Upper lobe of left lung (tissue), 6 donors: ENCODE results near the gene MARCHF7. TPM values are rescaled to one million over a fixed set of nuclear protein-coding genes. Genes with fewer than 3 reads are reported as not detected.

ENCODE experiments used
- ATAC-seq, 2 donors: fragments of 200-7000 bp; cut with Tn5 transposase; one replicate each; pipeline ENCODE4 v1.9.1; 2022; ENCODE audit warnings: mild to moderate bottlenecking in 2 of 2, moderate library complexity in 2 of 2; ENCODE audit not compliant: low FRiP score in 2 of 2
- DNase-seq, 2 donors: peaks; one replicate each; pipeline ENCODE4 v3.0.0-alpha.2; 2019 to 2020
- H3K27ac ChIP-seq, 4 donors: fragments of 200-600 bp; sonication (generic); one replicate each; pipeline ENCODE4 v1.5.1; 2016 to 2019
- H3K27me3 ChIP-seq, 4 donors: fragments of 200-600 bp; sonication (generic); one replicate each; pipeline ENCODE4 v1.5.1; 2017 to 2019
- H3K36me3 ChIP-seq, 4 donors: fragments of 200-600 bp; sonication (generic); one replicate each; pipeline ENCODE4 v1.5.1; 2016 to 2019
- H3K4me1 ChIP-seq, 4 donors: fragments of 200-600 bp; sonication (generic); one replicate each; pipeline ENCODE4 v1.5.1; 2018 to 2019
- H3K4me3 ChIP-seq, 4 donors: fragments of 200-600 bp; sonication (generic); one replicate each; pipeline ENCODE4 v1.5.1; 2017 to 2019; ENCODE audit warnings: mild to moderate bottlenecking in 2 of 4, moderate library complexity in 1 of 4
- H3K9me3 ChIP-seq, 4 donors: fragments of 200-600 bp; sonication (generic); one replicate each; pipeline ENCODE4 v1.5.1; 2018 to 2019
- EP300 ChIP-seq, 4 donors: sonication (generic); formaldehyde crosslinking; IDR thresholded peaks; one replicate each; pipeline ENCODE4 v1.5.1; 2017; ENCODE audit warnings: antibody characterized with exemption in 4 of 4, control low read depth in 2 of 4
- POLR2A ChIP-seq, 4 donors: fragments of 450-650 bp; IDR thresholded peaks; one replicate each; pipeline ENCODE4 v1.5.1; 2016 to 2017; ENCODE audit warnings: antibody characterized with exemption in 4 of 4, mild to moderate bottlenecking in 2 of 4
- POLR2AphosphoS5 ChIP-seq, 2 donors: sonication (generic); formaldehyde crosslinking; IDR thresholded peaks; one replicate each; pipeline ENCODE4 v1.5.1; 2017; ENCODE audit warnings: antibody characterized with exemption in 2 of 2
- WGBS, 2 donors: methylation state at CpG; one replicate each; pipeline ENCODE4 v1.1.5; 2017 to 2018; 5-methylcytosine and 5-hydroxymethylcytosine counted together
- total RNA-seq, 6 donors: library from RNA; depleted of rRNA in 4 of 6; stranded (reverse); fragments of >200 nt in 4 of 6; gene quantifications; one replicate each; pipeline versions ENCODE4 v1.1.0 to v1.2.1, GENCODE V29; 2016 to 2021
- TF ChIP-seq, protein P1 (sequence below), 6 experiments: fragments of 450-650 bp in 4 of 6; fragments of 200-600 bp in 2 of 6; sonication (generic) in 2 of 6; IDR thresholded peaks; one replicate each; pipeline ENCODE4 v1.5.1; 2016 to 2019; ENCODE audit warnings: antibody characterized with exemption in 6 of 6
- donor health status: DM: no; HTN: no; CAD: no; lungs with moderate emphysema.
- donor health status: DM: no; HTN: yes; CAD: no; lungs with severe emphysema.

MARCHF7 gene
- total RNA-seq, 6 donors from 2014 or later: 64.6 to 135 (median 78.1) TPM

DNA sequence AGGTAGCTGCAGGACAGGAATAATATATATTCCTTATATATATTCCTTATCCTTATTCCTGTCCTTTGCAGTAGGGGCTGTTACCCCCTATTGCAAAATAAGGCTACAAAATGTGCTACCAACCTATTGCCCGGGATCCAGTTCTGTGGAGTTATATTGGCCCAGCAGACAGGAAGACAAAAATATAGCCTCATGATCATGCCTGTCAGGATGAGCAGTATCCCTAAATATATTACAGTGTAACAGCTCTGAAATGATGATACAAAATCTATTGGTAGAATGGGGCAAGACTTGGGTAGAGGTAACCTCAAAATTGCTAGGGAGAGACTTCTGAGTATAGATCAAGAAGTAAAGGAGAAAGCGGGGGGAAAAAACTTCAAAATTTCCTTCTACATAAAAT lies 31.6 kb upstream of the MARCHF7 start:
- no peaks in the 10 kb centered on the region for H3K36me3 ChIP-seq
- ATAC-seq (no peak), DNase-seq (no peak)
- H3K4me1 ChIP-seq: no peaks in the 10 kb centered on the region
- no peak overlapping the region for H3K4me3 ChIP-seq
- 92 to 96% methylated on average over 2 of the region's 2 CpGs for WGBS, 2 donors
- no peaks in the 10 kb centered on the region for H3K9me3 ChIP-seq
- H3K27me3 ChIP-seq: no peaks in the 10 kb centered on the region
- TF ChIP-seq POLR2A (IDR thresholded peaks at IDR 0.05): no peak
- TF ChIP-seq, protein P1, sequence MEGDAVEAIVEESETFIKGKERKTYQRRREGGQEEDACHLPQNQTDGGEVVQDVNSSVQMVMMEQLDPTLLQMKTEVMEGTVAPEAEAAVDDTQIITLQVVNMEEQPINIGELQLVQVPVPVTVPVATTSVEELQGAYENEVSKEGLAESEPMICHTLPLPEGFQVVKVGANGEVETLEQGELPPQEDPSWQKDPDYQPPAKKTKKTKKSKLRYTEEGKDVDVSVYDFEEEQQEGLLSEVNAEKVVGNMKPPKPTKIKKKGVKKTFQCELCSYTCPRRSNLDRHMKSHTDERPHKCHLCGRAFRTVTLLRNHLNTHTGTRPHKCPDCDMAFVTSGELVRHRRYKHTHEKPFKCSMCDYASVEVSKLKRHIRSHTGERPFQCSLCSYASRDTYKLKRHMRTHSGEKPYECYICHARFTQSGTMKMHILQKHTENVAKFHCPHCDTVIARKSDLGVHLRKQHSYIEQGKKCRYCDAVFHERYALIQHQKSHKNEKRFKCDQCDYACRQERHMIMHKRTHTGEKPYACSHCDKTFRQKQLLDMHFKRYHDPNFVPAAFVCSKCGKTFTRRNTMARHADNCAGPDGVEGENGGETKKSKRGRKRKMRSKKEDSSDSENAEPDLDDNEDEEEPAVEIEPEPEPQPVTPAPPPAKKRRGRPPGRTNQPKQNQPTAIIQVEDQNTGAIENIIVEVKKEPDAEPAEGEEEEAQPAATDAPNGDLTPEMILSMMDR (IDR thresholded peaks at IDR 0.05): no peak
- no peak for TF ChIP-seq EP300 (IDR thresholded peaks at IDR 0.05)
- no peak for TF ChIP-seq POLR2AphosphoS5 (IDR thresholded peaks at IDR 0.05)
- no peak overlapping the region for H3K27ac ChIP-seq

DNA sequence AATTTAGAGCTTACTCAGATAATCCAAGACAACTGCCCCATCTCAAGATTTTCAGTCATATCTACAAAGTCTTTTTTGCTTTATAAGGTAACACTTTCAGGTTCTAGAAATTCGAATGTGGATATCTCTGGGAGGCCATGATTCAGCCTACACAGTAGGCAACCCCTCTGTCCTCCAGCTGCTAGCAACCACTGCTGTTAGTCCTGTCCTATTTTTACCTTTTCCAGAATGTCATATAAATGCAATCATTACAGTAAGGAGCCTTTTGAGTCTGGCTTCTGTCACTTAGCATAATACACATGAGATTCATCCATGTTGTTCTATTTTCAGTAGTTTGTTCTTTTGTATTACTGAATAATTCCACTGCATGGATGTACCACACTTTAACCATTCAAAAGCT lies 28.5 kb upstream of the MARCHF7 start:
- WGBS, 2 donors: 87 to 90% methylated on average over 1 of the region's 1 CpG
- no peak for DNase-seq
- H3K36me3 ChIP-seq: no peaks in the 10 kb centered on the region
- H3K27me3 ChIP-seq: no peaks in the 10 kb centered on the region
- ATAC-seq: no peak
- no peak overlapping the region for H3K27ac ChIP-seq
- H3K4me3 ChIP-seq: no peak overlapping the region
- H3K9me3 ChIP-seq: no peaks in the 10 kb centered on the region
- TF ChIP-seq EP300 (IDR thresholded peaks at IDR 0.05) (no peak), POLR2A (IDR thresholded peaks at IDR 0.05) (no peak)
- TF ChIP-seq, protein P1 (IDR thresholded peaks at IDR 0.05): no peak
- no peaks in the 10 kb centered on the region for H3K4me1 ChIP-seq

DNA sequence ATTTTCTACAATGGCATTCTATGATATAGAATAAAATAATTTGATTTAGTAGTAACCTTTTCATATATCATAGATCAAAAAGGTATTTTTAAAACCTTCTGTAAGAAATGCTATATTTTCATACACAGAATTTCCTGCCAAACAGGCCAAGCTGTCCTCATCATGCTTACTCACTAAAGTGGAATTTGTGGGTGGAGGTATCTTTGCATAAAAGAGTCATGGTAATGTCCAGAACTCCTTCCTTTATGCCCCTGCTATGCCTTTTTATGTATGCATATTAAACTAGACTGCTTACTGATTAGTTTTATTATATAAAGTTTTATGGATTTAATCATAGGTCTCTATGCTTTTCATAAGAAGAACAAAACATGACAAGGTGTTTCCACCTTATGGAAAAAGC lies 27.5 kb upstream of the MARCHF7 start:
- TF ChIP-seq POLR2A (IDR thresholded peaks at IDR 0.05) (no peak), EP300 (IDR thresholded peaks at IDR 0.05) (no peak), POLR2AphosphoS5 (IDR thresholded peaks at IDR 0.05) (no peak)
- TF ChIP-seq, protein P1 (IDR thresholded peaks at IDR 0.05): no peak
- Histone ChIP-seq H3K36me3 (no peaks in the 10 kb centered on the region), H3K4me1 (no peaks in the 10 kb centered on the region), H3K27ac (no peak overlapping the region), H3K4me3 (no peak overlapping the region), H3K27me3 (no peaks in the 10 kb centered on the region), H3K9me3 (no peaks in the 10 kb centered on the region)
- DNase-seq: no peak
- ATAC-seq: no peak

DNA sequence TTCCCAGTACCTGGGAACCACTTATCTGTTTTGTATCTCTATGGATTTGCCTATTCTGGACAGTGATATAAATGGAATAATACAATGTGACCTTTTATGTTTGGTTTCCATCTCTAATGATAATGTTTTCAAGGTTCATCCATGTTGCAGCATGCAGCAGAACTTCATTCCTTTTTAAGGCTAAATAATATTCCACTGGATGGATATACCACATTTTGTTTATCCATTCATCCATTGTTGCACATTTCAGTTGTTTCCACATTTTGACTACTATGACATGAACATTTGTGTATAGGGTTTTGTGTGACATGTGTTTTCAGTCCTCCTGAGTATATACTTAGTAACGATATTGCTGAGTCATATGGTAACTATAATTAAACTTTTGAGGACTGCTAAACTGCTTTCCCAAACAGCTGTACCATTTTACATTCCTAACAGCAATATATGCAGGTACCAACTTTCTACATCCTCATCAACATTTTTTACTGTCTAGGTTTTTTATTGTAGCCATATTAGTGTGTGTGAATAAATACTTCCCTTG lies 17.7 kb upstream of the MARCHF7 start:
- no peak overlapping the region for H3K27ac ChIP-seq
- no peaks in the 10 kb centered on the region for H3K27me3 ChIP-seq
- H3K9me3 ChIP-seq: peaks cover 0 to 4% (median 2%) of the 10 kb centered on the region in 4 donors
- DNase-seq (no peak), ATAC-seq (no peak)
- H3K4me1 ChIP-seq: no peaks in the 10 kb centered on the region
- TF ChIP-seq POLR2AphosphoS5 (IDR thresholded peaks at IDR 0.05) (no peak), EP300 (IDR thresholded peaks at IDR 0.05) (no peak)
- TF ChIP-seq, protein P1 (IDR thresholded peaks at IDR 0.05): no peak
- WGBS, 2 donors: 81% methylated on average over 1 of the region's 1 CpG
- peaks cover 0 to 3% (median 0%) of the 10 kb centered on the region in 4 donors for H3K36me3 ChIP-seq
- H3K4me3 ChIP-seq: no peak overlapping the region

DNA sequence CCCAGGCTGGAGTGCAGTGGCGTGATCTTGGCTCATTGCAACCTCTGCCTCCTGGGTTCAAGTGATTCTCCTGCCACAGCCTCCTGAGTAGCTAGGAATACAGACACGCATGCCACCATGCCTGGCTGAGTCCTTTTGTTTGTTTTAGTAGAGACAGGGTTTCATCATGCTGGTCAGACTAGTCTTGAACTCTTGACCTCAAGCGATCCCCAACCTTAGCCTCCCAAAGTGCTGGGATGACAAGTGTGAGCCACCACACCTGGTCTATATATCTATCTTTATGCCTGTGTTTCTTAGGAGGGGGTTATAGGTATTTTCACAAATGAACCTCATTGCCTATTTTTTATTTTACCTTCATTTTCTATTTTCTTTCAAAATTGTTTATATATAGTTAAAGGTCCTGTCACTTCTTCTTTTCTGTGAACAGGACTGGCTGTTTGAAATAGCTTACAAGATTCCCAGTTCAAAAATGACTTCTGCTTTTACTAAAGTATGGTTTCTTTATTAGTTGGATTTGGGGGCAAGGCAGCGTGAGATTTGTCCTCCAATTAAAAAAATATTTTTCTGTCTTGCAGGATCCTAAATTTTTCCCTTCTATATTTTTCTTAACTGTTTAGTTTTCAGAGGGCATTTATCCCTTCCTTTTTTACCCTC lies 16.4 kb upstream of the MARCHF7 start:
- Histone ChIP-seq H3K27me3 (no peaks in the 10 kb centered on the region), H3K27ac (no peak overlapping the region), H3K9me3 (peaks cover 0 to 4% (median 2%) of the 10 kb centered on the region in 4 donors), H3K4me3 (no peak overlapping the region), H3K36me3 (peaks cover 0 to 3% (median 0%) of the 10 kb centered on the region in 4 donors), H3K4me1 (no peaks in the 10 kb centered on the region)
- peak in 1 of 2 donors; percentile 49 for ATAC-seq
- WGBS, 2 donors: 84 to 85% methylated on average over 4 of the region's 4 CpGs
- TF ChIP-seq POLR2A (IDR thresholded peaks at IDR 0.05) (no peak), POLR2AphosphoS5 (IDR thresholded peaks at IDR 0.05) (no peak), EP300 (IDR thresholded peaks at IDR 0.05) (no peak)
- TF ChIP-seq, protein P1 (IDR thresholded peaks at IDR 0.05): no peak
- DNase-seq: no peak
